Measurements from ENCODE around the gene OLFM3. TPM values are rescaled to one million over a fixed set of nuclear protein-coding genes. Genes with fewer than 3 reads are reported as not detected.

OLFM3 gene
- total and polyA plus RNA-seq, 8 donors: 0.16 to 0.20 TPM; not detected in 6

GRCh38 chr1:102002057-102002456, 5.3 kb upstream of the OLFM3 start:
- no peak overlapping the region for H3K27ac ChIP-seq
- no peaks in the 10 kb centered on the region for H3K4me1 ChIP-seq
- DNase-seq (no peak), ATAC-seq (no peak), FAIRE-seq (no peak)
- H3K27me3 ChIP-seq: no peaks in the 10 kb centered on the region
- no peaks in the 10 kb centered on the region for H3K9me3 ChIP-seq
- no peak for TF ChIP-seq CTCF (IDR thresholded peaks at IDR 0.05)
- WGBS, 2 donors: 38% methylated on average over 2 of the region's 2 CpGs
- H3K36me3 ChIP-seq: no peaks in the 10 kb centered on the region
- H3K4me3 ChIP-seq: no peak overlapping the region
- intact Hi-C loops (cut with DNase I): no loop called here

- intact Hi-C loops (cut with DNase I): no loop called here
- Histone ChIP-seq H3K27ac (no peak overlapping the region), H3K36me3 (no peaks in the 10 kb centered on the region), H3K27me3 (peaks cover 0 to 12% (median 3%) of the 10 kb centered on the region in 4 donors), H3K9me3 (no peaks in the 10 kb centered on the region), H3K4me3 (no peak overlapping the region), H3K4me1 (no peaks in the 10 kb centered on the region)
- ATAC-seq (no peak), FAIRE-seq (no peak), DNase-seq (no peak)
- no peak for TF ChIP-seq CTCF (IDR thresholded peaks at IDR 0.05)
- WGBS, 2 donors: 4 to 7% methylated on average over 20 of the region's 20 CpGs
Measured at GRCh38 chr1:101995984-101996745, 561 bp downstream of the OLFM3 start.

- H3K4me3 ChIP-seq: no peak overlapping the region
- DNase-seq: no peak
- no peaks in the 10 kb centered on the region for H3K4me1 ChIP-seq
- intact Hi-C loops (cut with DNase I): no loop called here
- ATAC-seq: no peak
- WGBS, 2 donors: 28 to 46% methylated on average over 3 of the region's 3 CpGs
- no peaks in the 10 kb centered on the region for H3K9me3 ChIP-seq
- no peak for TF ChIP-seq CTCF (IDR thresholded peaks at IDR 0.05)
- H3K27me3 ChIP-seq: peaks cover 0 to 12% (median 5%) of the 10 kb centered on the region in 4 donors
- no peak for FAIRE-seq
- H3K27ac ChIP-seq: no peak overlapping the region
- no peaks in the 10 kb centered on the region for H3K36me3 ChIP-seq
Measured at GRCh38 chr1:101993710-101994109, 3.0 kb downstream of the OLFM3 start.

- Histone ChIP-seq H3K27me3 (peaks cover 0 to 12% (median 5%) of the 10 kb centered on the region in 4 donors), H3K4me3 (no peak overlapping the region), H3K9me3 (no peaks in the 10 kb centered on the region), H3K4me1 (no peaks in the 10 kb centered on the region), H3K27ac (no peak overlapping the region), H3K36me3 (no peaks in the 10 kb centered on the region)
- intact Hi-C loops (cut with DNase I): no loop called here
- no peak for TF ChIP-seq CTCF (IDR thresholded peaks at IDR 0.05)
- WGBS, 2 donors: 40 to 47% methylated on average over 5 of the region's 5 CpGs
- ATAC-seq (no peak), FAIRE-seq (no peak), DNase-seq (no peak)
Measured at GRCh38 chr1:101992821-101993575, 3.7 kb downstream of the OLFM3 start.

- no peak overlapping the region for H3K27ac ChIP-seq
- ATAC-seq (no peak), FAIRE-seq (no peak), DNase-seq (no peak)
- H3K4me1 ChIP-seq: no peaks in the 10 kb centered on the region
- H3K9me3 ChIP-seq: no peaks in the 10 kb centered on the region
- intact Hi-C loops (cut with DNase I): no loop called here
- no peak for TF ChIP-seq CTCF (IDR thresholded peaks at IDR 0.05)
- no peak overlapping the region for H3K4me3 ChIP-seq
- no peaks in the 10 kb centered on the region for H3K27me3 ChIP-seq
- no peaks in the 10 kb centered on the region for H3K36me3 ChIP-seq
- 16 to 30% methylated on average over 2 of the region's 2 CpGs for WGBS, 2 donors
Measured at GRCh38 chr1:101980974-101981373, 15.8 kb downstream of the OLFM3 start.

Measured in pancreas (tissue), 10 donors.